ENCODE data around the gene PRX. TPM values are rescaled to one million over a fixed set of nuclear protein-coding genes. Genes with fewer than 3 reads are reported as not detected.

PRX gene
- total and polyA plus RNA-seq, 9 of the 15 experiments (the other 6 are each of a cell fraction or from before 2014, with no cell fraction given), result 0.65 to 3.5 (median 1.7) TPM; not detected in 2

GRCh38 chr19:40398417-40399131, 14.6 kb downstream of the PRX start (continued):
- TF ChIP-seq FOXM1 (IDR thresholded peaks at IDR 0.05; ENCODE audit: low read depth) (no peak), FOXM1 (CRISPR knock-in tag; IDR thresholded peaks at IDR 0.05; ENCODE audit: low read depth) (0 out of 2 replicates have a peak, but pooled peaks have one; percentile 48), ZFX (CRISPR knock-in tag; IDR thresholded peaks at IDR 0.05) (peak; percentile 59), CCNT2 (IDR thresholded peaks at IDR 0.05; ENCODE audit: borderline replicate concordance, extremely low read depth, insufficient read length, low read depth, low read length) (peak; percentile 39), CREB1 (IDR thresholded peaks at IDR 0.05) (no peak), CREB1 (CRISPR knock-in tag; IDR thresholded peaks at IDR 0.05) (0 out of 2 replicates have a peak, but pooled peaks have one; percentile 23), ZNF282 (CRISPR knock-in tag; IDR thresholded peaks at IDR 0.05) (0 out of 2 replicates have a peak, but pooled peaks have one; percentile 74), ATF2 (CRISPR knock-in tag; IDR thresholded peaks at IDR 0.05) (0 out of 2 replicates have a peak, but pooled peaks have one; percentile 23), USF2 (CRISPR knock-in tag; IDR thresholded peaks at IDR 0.05) (peak; percentile 66; the same call in 1 of the 2 replicates), ZFP36 (IDR thresholded peaks at IDR 0.05; ENCODE audit: low read depth, low read length, partially characterized antibody) (no peak), ZNF431 (CRISPR knock-in tag; IDR thresholded peaks at IDR 0.05) (no peak), RBFOX2 (IDR thresholded peaks at IDR 0.05; ENCODE audit: low read depth, low read length) (0 out of 2 replicates have a peak, but pooled peaks have one; percentile 18), NR3C1 (CRISPR knock-in tag; IDR thresholded peaks at IDR 0.05) (peak; percentile 38; the same call in 1 of the 2 replicates), CXXC5 (CRISPR knock-in tag; IDR thresholded peaks at IDR 0.05) (0 out of 2 replicates have a peak, but pooled peaks have one; percentile 23), RBM14 (IDR thresholded peaks at IDR 0.05; ENCODE audit: borderline replicate concordance, insufficient read depth, low read depth, low read length) (0 out of 2 replicates have a peak, but pooled peaks have one; percentile 42), HNRNPL (IDR thresholded peaks at IDR 0.05; ENCODE audit: low read depth, low read length) (peak; percentile 44; the same call in 1 of the 2 replicates), GTF2E2 (tag; IDR thresholded peaks at IDR 0.05) (no peak), MYC (IDR thresholded peaks at IDR 0.05; ENCODE audit: low read depth, low read length) (no peak), MYC (CRISPR knock-in tag; IDR thresholded peaks at IDR 0.05; ENCODE audit: borderline replicate concordance, low read depth) (0 out of 2 replicates have a peak, but pooled peaks have one; percentile 36), E2F6 (IDR thresholded peaks at IDR 0.05; ENCODE audit: borderline replicate concordance in 1 of 2, extremely low read depth in 1 of 2, insufficient read depth in 1 of 2, insufficient read length in 1 of 2, low read depth in 1 of 2, low read length in 1 of 2, poor library complexity in 1 of 2, severe bottlenecking in 1 of 2) (peak; percentile 73 to 75), BHLHE40 (IDR thresholded peaks at IDR 0.05; ENCODE audit: low read length) (0 out of 2 replicates have a peak, but pooled peaks have one; percentile 23), MAX (CRISPR knock-in tag; IDR thresholded peaks at IDR 0.05) (peak; percentile 24; the same call in 1 of the 2 replicates)
